WTC11 (cell line): Measurements from ENCODE around the gene HACD3.

Experiments used
- CTCF ChIP-seq: fragments of 200-600 bp; IDR thresholded peaks from 2 replicates; pipeline ENCODE4 v1.8.0; 2022; ENCODE audit warnings: antibody characterized with exemption
- NFE2L1 ChIP-seq: sonication (generic); formaldehyde crosslinking; IDR thresholded peaks from 2 replicates; pipeline ENCODE4 v1.8.1; 2023; ENCODE audit warnings: missing genetic modification reagents
- SP1 ChIP-seq: sonication (generic); formaldehyde crosslinking; conservative IDR thresholded peaks from 2 replicates; pipeline ENCODE4 v1.8.1; 2022; ENCODE audit warnings: missing genetic modification reagents
- ZNF138 ChIP-seq: sonication (generic); formaldehyde crosslinking; conservative IDR thresholded peaks from 2 replicates; pipeline ENCODE4 v1.8.1; 2022; ENCODE audit warnings: mild to moderate bottlenecking, moderate library complexity, missing genetic modification reagents

DNA sequence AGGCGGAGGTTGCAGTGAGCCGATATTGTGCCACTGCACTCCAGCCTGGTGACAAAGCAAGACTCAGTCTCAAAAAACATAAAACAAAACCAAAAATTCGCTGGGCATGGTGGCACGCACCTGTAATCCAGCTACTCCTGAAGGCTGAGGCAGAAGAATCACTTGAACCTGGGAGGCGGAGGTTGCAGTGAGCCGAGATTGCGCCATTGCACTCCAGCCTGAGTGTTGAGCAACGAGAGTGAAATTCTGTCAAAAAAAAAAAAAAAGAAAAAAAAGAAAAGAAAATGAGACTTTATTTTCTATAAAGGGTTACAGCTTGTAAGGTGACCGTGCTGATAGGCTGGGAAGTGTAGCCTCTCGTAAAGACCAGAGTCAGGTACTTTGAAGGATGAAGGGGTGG lies 6.0 kb upstream of the HACD3 start:
- TF ChIP-seq ZNF138 (CRISPR knock-in tag) (no peak), SP1 (CRISPR knock-in tag) (no peak), NFE2L1 (CRISPR knock-in tag) (no peak), CTCF (no peak)
